WERI-Rb-1 (cell line): ENCODE data around the gene MACROD2.

Experiments used
- DNase-seq: peaks from one replicate; pipeline ENCODE4 v3.0.0-alpha.2; 2020
- H3K27ac ChIP-seq: fragments of 250-450 bp; sonication (Bioruptor Pico); 2 replicates; pipeline ENCODE4 v1.5.1; 2020; ENCODE audit warnings: mild to moderate bottlenecking, moderate library complexity
- H3K27me3 ChIP-seq: fragments of 250-450 bp; sonication (Bioruptor Pico); 2 replicates; pipeline ENCODE4 v1.5.1; 2021; ENCODE audit warnings: mild to moderate bottlenecking, low read depth, moderate library complexity; ENCODE audit not compliant: insufficient read depth, severe bottlenecking
- H3K36me3 ChIP-seq: fragments of 250-450 bp; sonication (Bioruptor Pico); 2 replicates; pipeline ENCODE4 v1.5.1; 2020; ENCODE audit warnings: mild to moderate bottlenecking, moderate library complexity
- H3K4me3 ChIP-seq: 2 replicates; pipeline ENCODE4 v1.5.1; 2011; ENCODE audit warnings: low read depth, mild to moderate bottlenecking, control low read depth, low read length
- H3K9me3 ChIP-seq: fragments of 250-450 bp; sonication (Bioruptor Pico); 2 replicates; pipeline ENCODE4 v1.5.1; 2021; ENCODE audit warnings: mild to moderate bottlenecking, moderate library complexity; ENCODE audit not compliant: severe bottlenecking
- TF ChIP-seq, protein P1 (sequence below): IDR thresholded peaks from 2 replicates; pipeline ENCODE4 v1.5.1; 2011; ENCODE audit warnings: low read depth, mild to moderate bottlenecking, control low read depth, inconsistent platforms, low read length

MACROD2 gene

DNA sequence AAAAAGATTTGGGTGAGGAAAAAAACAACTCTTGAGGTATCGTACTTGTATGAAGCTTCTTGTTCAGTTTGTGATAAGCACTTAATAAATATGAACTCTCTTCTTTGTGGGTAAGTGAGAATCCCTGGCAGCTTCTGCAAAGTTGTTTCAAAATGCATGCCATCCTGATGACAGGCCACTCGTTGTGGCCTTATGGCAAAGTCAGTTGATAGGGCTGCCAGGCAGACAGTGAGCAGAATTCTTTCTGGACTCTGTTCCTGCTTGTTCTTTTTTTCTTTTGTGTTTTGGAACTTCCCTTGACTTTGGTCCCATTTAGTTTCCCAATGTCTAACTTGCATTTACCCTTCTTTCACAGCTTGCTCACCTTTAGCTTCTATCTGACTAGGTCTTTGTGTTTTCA, 1325.6 kb downstream of the MACROD2 start:
- H3K4me3 ChIP-seq: no peak overlapping the region
- TF ChIP-seq, protein P1, sequence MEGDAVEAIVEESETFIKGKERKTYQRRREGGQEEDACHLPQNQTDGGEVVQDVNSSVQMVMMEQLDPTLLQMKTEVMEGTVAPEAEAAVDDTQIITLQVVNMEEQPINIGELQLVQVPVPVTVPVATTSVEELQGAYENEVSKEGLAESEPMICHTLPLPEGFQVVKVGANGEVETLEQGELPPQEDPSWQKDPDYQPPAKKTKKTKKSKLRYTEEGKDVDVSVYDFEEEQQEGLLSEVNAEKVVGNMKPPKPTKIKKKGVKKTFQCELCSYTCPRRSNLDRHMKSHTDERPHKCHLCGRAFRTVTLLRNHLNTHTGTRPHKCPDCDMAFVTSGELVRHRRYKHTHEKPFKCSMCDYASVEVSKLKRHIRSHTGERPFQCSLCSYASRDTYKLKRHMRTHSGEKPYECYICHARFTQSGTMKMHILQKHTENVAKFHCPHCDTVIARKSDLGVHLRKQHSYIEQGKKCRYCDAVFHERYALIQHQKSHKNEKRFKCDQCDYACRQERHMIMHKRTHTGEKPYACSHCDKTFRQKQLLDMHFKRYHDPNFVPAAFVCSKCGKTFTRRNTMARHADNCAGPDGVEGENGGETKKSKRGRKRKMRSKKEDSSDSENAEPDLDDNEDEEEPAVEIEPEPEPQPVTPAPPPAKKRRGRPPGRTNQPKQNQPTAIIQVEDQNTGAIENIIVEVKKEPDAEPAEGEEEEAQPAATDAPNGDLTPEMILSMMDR: no peak
- H3K27ac ChIP-seq: no peak overlapping the region
- no peaks in the 10 kb centered on the region for H3K36me3 ChIP-seq
- H3K27me3 ChIP-seq: no peaks in the 10 kb centered on the region
- H3K9me3 ChIP-seq: no peaks in the 10 kb centered on the region
- no peak for DNase-seq

DNA sequence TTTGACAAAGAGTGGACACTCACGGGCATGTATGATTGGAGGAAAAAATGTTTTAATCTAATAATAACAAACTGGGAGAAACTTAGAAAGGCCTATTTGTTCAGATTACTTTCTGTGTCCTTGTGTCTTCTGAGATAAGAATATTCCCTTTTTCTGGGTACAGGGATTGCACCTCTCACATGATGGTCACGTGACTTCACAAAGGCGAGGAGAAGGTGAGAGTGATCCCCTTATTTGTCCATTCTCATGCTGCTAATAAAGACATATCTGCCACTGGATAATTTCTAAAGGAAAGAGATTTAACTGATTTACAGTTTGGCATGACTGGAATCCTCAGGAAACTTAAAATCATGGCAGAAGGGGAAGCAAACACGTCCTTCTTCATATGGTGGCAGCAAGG, 1331.8 kb downstream of the MACROD2 start:
- Histone ChIP-seq H3K27me3 (no peaks in the 10 kb centered on the region), H3K4me3 (no peak overlapping the region), H3K36me3 (no peaks in the 10 kb centered on the region), H3K9me3 (no peaks in the 10 kb centered on the region), H3K27ac (no peak overlapping the region)
- no peak for DNase-seq
- TF ChIP-seq, protein P1: no peak

DNA sequence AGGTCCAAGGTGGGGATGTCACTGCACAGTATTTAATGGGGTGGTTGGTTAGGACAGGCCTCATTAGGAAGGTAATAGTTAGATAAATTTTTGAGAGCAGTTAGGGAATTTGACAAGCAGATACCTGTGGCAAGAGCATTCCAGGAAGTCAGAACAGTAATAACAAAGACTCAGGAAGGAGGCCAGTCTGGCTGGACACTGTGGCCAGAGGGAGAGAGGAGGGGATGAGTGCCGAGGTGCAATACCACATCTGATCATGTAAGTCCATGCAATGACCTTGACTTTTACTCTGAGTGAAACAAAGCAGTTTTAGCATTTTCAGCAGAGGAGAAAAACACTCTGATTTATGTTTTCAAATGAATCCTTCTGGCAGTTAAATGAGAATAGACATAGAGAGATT, 1332.8 kb downstream of the MACROD2 start:
- TF ChIP-seq, protein P1: no peak
- Histone ChIP-seq H3K27ac (no peak overlapping the region), H3K36me3 (no peaks in the 10 kb centered on the region), H3K4me3 (no peak overlapping the region), H3K9me3 (no peaks in the 10 kb centered on the region), H3K27me3 (no peaks in the 10 kb centered on the region)
- DNase-seq: no peak

DNA sequence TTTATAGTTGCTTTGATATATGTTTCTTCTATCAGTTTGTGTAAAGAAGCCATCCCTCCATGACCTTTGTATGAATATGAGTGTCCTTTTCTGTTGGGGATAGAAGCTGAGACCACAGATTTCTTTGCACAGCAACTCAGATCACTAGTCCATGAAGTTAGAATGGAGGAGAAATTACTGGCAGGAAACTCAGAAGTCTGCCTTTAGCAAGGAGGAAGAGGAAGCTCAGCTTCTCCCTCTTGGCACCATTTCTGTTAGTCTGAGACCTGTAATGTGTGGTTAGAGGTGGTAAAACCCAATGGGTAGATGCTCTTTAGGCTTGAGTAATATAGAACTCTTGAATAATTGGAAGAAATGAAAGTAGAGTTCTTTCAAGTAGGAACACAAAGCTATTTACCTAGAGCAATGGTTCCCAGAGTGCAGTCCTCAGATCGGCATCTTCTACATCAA, 1337.4 kb downstream of the MACROD2 start:
- TF ChIP-seq, protein P1: no peak
- no peak for DNase-seq
- H3K27me3 ChIP-seq: no peaks in the 10 kb centered on the region
- no peaks in the 10 kb centered on the region for H3K36me3 ChIP-seq
- no peak overlapping the region for H3K4me3 ChIP-seq
- H3K27ac ChIP-seq: no peak overlapping the region
- H3K9me3 ChIP-seq: no peaks in the 10 kb centered on the region

DNA sequence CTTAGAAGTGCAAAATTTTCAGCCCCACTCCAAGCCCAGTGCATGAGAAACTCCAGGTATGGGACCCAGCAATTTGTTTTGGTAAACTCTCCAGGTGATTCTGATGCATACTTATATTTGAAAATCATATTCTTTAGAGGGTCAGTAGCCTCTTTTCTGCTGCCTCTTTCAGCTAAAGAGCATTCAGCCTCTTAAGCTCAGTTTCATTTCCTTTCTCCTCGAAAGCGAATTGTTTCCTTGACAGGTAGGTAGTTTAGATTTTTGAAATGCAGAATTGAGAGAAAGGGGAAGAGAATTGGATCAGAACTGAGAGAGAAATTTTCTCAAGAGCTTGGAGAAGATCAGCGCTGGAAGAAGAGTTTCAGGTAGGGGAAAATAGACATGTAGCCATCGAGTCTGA, 1337.9 kb downstream of the MACROD2 start:
- TF ChIP-seq, protein P1: no peak
- Histone ChIP-seq H3K36me3 (no peaks in the 10 kb centered on the region), H3K4me3 (no peak overlapping the region), H3K9me3 (no peaks in the 10 kb centered on the region), H3K27ac (no peak overlapping the region), H3K27me3 (no peaks in the 10 kb centered on the region)
- DNase-seq: no peak

DNA sequence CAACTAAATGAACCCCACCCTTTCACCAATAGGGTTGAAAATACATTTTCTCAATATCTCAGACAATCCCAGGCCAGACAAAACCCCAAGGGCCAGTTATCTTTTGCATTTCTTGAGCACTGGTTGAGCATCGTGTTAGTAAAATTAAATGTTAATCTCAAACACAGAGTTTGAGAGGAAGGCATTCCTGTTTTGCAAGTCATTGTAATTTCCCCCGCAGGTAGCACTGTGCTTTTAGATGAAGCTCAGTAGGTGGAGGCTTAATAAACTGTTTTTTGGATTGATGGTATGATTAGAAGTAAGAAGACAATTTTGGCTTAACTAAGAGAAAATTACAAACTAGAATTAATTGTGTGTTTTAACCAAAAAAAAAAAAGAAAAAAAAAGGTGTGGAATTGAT, 1340.7 kb downstream of the MACROD2 start:
- Histone ChIP-seq H3K36me3 (no peaks in the 10 kb centered on the region), H3K9me3 (no peaks in the 10 kb centered on the region), H3K4me3 (no peak overlapping the region), H3K27me3 (no peaks in the 10 kb centered on the region), H3K27ac (no peak overlapping the region)
- TF ChIP-seq, protein P1: no peak
- DNase-seq: no peak
